NCI-H82 (cell line): ENCODE results near the gene SLC12A1.
A peak's percentile ranks its signal among the peaks of the same experiment; 100 is the strongest.

ENCODE experiments used
- DNase-seq: peaks from one replicate; lab custom pipeline; 2025; lab: John Stamatoyannopoulos, UW

The SLC12A1 gene

DNA sequence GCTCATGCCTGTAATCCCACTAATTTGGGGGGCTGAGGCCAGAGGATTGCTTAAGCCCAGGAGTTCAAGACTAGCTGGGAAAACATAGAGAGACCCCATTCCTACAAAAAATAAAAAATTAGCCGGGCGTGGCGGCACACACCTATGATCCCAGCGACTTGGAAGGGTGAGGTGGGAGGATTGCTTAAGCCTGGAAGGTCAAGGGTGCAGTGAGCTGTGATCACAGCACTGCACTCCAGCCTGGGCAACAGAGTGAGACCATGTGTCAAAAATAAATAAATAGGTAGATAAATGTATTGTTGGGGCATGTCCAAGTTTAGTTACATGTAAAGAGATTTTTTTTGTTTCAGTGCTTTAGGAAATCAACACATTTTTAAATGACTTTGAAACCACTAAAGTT, 36.4 kb downstream of the SLC12A1 start:
- DNase-seq, result no peak

DNA sequence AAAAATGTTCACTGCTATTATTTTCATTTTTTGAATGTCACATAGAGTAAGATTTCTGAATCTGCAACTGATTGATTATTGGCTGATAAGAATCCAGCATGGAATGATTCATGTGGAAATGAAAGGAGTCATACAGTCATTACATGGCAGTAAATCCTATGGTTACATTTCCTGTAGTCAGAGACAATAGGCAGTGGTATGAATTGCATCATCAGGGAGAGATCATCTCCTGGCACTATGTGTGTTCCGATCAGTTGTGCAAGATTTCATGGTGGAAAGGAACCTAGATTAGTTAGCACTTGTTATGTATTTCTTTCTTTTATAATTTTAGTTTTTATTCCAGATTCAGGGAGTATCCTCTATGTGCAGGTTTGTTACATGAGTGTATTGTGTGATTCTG, 38.8 kb downstream of the SLC12A1 start:
- DNase-seq, result no peak

DNA sequence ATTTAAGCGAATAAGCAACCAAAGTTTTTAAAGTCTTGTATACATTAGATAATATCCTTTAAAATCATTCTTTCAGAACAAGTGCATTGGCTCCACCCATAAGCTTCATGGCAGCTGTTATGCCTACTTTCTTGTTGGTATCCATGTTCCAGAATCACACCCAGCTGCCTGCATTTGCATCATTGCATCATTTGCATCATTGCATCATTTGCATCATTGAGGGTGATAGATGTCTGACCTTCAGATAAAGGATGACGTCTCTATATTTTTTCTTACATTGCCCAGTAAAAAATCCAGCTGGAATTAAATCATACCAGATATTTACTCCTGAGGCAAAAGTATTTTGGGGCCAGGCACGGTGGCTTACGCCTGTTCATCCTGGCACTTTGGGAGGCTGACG, 42.3 kb downstream of the SLC12A1 start:
- DNase-seq, result no peak

DNA sequence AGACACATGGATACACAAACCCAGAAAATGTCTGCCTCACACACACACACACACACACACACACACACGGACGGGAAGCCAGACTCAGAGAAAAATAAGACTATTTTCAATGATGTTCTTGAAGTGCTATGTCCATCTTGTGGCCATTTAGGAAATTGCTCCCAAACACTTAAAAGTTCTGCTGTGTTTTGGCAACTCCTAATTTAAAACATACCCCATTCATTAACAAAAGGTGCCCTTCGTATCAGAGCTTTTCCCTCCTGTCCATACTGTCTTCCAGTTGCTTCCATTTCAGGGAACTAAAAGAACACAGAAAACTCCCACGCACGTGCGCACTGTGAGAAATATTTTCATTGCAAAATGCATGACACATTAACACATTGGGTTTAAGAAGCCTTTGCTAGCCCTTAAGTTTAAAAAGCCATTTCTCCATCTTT, 44.6 kb downstream of the SLC12A1 start:
- DNase-seq, result peak; percentile 85

DNA sequence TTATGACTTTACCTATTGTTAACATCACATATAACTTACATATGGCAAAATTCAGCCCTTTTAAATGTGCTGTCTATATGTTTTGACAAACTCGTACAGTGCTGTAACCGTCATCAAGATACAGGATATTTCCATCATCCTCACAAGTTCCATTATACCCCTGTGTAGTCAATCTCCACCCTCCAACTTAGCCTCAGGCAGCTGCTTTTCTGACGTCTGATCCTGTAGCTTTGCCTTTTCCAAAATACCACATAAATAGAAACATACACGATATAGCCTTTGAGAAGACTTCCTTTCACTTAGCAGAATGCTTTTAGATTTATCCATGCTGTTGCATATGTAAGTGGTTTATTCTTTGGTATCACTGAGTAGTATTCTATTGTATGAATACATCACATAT, 47.1 kb downstream of the SLC12A1 start:
- DNase-seq, result no peak

DNA sequence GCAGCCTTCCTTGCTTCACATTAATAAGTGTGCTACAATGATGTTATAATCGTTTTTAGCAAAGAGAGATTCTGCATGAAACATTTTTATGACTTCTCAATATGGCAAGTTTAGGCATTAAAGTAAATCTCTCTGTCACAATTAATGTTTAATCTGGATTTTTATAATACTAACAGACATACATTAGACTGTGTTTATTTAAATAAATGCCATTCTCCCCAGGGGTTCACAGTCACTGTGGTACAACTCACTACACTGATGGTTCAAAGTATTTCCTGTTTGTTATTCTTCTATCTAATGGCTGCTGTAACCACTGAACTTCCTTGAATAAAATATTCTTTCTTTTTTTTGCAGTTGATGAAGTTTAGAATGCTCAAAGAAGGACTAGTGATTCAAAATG, 59.0 kb downstream of the SLC12A1 start:
- no peak for DNase-seq

DNA sequence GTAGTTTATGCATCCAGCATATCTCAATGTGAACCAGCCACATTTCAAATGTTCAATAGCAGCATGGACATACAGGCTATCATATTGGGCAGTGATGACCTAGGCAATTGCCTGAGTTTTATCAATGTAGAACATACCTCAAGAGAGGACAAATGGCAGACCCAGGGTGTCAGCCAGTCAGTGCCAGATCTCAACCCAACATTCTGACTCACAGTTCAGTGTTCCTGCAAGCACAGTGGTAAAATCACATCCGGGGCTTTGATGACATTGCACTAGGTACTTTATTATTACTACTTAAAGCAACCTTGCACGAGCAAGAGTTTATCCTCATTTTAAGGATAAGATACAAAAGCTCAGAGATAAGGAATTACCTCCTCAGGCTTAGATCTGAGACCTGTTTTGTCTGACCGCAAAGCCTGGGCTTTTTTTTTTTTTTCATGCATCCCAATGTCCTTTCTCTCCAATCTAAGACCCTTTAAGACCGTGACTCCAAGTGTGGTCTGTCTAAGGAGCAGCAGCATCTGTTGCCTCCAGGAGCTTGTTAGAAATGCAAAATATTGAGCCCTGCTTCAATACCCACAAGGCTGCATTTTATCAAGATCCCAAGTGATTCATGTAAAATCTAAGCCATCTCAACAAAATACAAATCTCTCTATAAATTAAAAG, 60.1 kb downstream of the SLC12A1 start:
- peak; percentile 65 for DNase-seq

DNA sequence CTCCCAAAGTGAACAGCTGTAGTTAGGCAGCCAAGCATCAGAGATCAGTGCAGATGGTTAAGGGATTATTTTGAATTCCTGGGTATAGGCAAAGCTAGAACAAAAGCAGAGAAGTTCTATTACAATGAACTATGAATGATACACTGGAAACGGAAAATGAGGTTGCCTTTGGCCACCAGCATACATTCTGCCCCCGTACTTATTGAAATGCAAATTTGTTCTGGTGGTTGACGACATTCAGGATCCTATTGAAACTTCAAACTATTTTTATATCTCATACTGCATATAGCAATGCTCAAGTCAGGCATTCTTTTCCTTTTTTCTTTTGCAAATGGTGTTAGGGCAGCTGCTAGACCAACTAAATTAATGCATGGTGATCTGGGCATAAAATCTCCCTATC, 61.7 kb downstream of the SLC12A1 start:
- peak; percentile 89 for DNase-seq

DNA sequence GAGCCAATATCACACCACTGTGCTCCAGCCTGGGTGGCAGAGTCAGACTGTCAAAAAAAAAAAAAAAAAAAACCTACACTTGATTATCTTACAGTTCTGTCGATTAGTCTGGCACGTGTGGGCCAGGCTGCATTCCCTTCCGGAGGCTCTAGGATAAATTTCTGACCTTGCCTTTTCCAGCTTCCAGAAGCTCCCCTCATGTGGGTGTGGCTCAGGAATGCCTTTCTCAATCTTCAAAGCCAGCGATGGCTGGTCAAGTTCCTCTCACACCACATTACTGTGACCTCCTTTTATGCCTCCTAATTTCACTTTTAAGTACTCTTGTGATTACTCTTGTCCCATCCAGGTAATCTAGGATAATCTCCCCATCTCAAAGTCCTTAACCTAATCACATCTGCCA, 66.9 kb downstream of the SLC12A1 start:
- DNase-seq, result peak; percentile 83

DNA sequence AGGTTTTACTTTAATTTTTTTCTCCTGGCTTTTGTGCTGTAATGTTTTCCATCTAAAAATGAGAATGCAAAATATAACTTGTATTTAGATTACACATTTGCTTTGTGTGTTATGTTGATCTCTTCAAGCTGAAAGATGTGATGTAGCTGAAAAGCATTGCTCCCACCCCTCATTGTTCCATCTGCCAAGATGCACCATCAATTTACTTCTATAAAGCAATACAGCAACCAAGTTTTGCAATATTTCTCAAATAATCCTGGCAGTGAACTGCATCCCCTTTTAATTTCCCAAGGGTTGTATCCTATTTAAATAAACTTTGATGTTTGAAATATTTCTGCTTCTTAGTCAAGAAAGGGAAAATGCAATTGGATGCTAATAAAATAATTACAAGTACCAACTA, 72.6 kb downstream of the SLC12A1 start:
- no peak for DNase-seq

DNA sequence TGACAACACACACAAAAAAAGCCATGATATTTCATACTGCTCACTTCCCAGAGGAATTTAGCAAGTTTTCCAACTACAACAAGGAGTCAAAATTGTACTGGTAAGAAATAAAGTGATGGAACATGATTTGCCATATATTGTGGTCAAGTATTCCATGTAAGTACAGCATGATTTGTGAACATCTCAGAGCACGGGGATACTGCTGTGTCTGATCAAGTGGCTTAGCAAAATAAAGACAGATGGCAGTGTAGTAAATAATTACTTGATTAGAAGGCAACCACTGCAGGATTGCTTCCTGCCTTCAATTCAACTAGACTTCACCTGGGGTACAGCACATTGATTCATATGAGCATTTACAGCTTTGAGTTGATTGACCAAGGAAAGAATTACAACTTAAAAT, 73.5 kb downstream of the SLC12A1 start:
- DNase-seq, result peak; percentile 92

DNA sequence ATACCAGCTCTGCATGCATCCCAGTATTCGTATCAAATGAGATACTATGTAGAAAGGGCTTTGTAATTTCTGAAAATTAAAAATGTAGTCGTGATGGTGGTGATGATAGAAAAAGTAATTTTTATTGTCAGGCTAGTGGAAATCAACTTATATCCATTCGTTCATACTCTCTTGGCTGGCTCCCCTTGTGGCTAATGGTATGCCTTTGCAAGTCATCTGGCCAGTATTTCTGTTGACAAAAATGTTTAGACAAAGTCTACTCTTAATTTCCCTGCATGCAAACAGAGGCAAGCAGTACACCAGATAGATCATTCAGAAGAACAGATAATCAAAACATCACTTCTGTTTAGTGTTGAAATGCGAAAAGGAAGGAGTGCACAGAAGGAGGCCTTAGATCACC, 75.6 kb downstream of the SLC12A1 start:
- no peak for DNase-seq

DNA sequence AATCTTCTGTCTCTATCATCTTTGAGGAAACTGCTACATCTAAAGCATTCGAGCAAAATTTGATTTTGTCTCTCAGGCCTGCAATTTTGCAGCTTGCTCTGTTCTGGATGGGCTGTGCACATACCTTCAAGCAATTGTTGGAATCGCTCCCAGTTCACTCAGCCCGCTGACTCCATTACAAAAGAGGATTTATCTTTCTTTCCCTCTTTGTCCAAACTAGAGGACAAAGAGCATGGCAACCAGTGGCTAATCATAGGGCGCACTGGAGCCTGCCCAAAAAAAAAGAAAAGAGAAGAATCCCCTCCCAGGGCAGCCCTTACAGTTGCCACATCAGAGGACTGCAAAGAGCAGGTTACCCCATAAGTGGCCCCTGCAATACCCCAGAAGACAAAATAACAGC, 76.1 kb downstream of the SLC12A1 start:
- DNase-seq, result no peak

DNA sequence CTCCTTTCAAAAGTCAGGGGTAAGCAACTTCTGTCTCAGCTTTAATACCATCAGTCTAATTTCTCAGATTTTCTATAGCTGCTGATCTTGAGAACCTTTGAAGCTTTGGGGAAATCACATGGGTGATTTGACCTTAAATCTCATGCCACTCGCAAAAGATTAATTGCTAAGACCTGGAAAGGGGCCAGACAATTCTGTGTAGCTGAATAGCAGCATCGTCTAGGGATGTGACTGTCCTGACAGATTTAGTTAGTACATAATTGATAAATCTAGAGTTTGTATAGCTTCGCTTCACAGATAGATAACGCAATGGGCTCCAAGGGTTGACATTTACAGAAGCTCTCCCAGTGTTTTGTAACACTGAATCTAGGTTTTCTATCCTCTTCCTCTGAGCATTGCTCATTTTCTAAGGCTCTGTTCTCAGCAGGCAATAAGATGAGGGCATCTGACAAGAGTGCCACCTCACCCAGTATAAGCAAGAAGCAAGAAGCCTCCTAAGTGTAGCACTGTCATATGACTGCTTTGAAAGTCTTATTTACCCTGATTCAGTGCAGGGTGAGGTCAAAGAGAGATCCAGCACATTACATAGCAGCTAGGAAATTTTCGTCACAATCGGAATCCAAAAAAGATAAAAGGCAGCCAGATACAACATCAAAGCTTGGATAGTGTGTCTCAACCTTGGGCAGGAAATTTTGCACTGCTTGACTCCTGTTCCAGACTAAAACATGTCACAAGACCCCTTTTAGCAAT, 77.5 kb downstream of the SLC12A1 start:
- peak; percentile 93 for DNase-seq

DNA sequence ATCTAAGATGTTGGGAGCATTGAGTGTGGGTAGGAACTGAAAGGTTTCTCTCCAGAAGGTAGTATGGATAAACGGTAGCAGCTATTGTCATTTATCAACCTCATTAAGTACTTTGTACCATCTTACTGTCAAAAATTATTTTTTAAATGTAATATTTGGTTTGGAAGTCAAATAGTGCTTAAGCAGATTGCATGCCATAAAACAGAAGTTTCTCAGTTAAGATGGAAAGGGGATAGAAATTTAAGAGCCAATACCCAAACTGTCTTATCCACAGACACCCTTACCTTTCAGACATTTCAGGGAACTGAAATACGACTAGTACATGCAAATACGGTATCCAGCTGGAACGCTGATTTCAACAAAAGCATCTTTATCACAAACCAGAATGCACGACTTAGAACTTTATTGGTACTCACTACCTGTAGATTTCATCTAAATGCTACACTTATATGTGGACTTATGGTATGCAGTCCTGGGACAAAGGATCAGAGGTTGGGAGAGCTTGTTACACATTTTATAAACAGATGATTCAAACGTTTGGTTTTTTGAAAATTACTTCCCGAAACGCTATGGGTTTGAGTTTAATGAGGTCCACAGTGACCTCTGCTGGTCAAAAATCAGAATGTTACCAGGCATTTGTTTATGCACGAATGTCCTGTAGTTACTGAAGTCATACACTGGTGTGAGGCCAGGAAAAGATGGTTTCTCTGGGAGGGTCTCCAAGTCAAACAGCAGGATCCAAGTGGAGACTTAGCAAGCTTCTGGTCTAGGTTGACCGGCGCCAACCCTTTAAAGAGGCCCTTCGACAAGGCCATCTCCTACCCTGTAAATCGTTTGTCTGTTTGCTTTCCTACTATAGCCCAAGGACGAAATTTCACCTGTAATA, 79.5 kb downstream of the SLC12A1 start:
- peak; percentile 89 for DNase-seq

DNA sequence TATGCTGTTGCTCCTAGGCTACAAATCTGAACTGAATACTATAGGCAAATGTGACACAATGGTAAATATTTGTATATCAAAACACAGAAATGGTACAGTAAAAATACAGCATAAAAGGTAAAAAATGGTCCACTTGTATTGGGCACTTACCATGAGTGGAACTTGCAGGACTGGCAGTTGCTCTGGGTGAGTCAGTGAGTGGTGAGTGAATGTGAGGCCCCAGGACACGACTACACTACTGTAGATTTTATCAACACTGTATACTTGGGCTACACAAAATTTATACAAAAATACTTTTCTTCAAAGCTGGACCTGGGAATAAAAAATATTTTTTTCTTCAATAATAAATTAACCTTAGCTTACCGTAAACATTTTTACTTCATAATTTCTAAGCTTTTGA, 83.5 kb downstream of the SLC12A1 start:
- no peak for DNase-seq

DNA sequence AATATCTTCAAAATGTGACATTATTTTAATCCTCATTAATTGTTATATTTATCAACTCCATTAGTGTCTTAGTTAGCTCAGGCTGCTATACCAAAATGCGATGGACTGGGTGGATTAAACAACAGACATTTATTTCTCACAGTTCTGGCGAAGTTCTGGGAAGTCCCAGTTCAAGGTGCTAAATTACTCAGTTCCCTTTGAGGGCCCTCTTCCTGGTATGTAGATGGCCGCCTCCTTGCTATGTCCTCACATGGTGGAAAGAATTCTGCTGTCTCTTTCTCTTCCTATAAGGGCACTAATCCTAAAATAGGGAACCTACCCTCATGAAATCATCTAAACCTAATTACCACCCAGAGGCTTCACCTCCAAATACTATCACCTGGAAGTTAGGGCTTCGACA, 86.4 kb downstream of the SLC12A1 start:
- DNase-seq, result no peak

DNA sequence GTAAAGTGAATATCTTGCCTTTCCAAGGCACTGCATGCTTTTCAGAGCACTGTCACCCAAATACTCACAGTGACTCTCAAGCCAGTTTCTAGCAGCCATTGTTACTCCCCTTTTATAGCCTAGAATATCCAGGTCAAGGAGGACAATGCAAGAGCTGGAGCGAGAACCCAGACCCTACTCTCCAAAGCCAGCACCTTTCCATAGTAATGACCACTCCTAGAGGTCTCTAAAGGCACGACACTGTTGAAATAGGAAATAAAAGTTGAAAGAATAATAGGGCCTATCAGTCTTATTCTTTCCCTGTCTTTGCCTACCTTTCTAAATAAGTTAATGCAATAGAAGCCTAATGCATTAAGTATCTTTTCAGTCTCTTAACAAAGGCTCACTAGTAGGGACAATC, 91.6 kb downstream of the SLC12A1 start:
- DNase-seq, result no peak

DNA sequence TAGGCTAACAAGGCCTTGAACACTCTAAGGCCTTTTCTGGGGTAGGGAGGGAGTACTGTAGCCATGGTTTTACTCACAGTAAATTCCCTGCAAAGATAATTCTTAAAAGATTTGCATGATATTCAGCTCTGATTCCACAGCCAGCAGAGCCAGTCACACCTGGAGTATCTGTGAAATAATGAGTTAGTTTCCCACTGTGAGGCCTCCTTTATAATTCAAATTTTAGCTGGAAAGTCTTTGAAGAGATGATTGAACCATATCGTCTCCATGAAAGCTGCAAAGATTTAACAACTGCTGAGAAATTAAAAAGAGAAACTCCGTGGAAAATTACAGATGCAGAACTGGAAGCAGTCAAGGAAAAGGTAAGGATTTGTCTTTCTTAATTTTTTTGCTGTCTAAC, 92.8 kb downstream of the SLC12A1 start:
- no peak for DNase-seq

DNA sequence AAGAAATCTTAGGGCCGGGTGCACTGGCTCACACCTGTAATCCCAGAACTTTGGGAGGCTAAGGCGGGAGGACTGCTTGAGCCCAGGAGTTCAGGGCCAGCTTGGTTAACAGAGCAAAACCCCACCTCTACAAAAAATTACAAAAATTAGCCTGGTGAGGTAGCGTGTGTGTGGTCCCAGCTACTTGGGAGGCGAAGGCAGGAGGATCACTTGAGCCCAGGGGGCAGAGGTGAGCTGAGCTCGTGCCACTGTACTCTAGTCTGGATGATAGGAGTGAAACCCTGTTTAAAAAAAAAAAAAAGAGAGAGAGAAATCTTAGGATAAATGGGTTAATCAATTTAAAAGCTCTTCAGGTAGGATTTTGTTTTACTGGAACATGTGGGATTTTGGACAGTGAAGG, 93.9 kb downstream of the SLC12A1 start:
- DNase-seq, result no peak

DNA sequence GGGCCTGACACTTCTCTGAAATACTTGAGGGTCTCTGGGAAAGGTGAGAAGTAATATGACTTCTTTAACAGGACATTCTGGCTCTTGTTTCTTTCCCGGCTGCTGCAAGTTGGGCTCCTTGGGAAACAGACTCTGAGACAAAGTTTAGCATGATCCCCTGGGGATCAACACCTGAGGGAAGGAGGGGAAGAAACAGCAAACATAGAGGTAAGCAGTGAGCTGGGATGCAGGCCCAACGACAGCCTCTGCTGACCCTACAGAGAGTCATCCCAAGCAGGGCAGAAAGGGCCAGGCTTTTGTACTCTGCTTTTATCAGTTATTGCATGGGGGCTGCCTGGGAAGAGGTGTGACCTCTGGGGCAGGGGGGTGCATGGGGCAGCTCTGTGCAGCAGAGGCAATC, 98.3 kb downstream of the SLC12A1 start:
- DNase-seq, result no peak

DNA sequence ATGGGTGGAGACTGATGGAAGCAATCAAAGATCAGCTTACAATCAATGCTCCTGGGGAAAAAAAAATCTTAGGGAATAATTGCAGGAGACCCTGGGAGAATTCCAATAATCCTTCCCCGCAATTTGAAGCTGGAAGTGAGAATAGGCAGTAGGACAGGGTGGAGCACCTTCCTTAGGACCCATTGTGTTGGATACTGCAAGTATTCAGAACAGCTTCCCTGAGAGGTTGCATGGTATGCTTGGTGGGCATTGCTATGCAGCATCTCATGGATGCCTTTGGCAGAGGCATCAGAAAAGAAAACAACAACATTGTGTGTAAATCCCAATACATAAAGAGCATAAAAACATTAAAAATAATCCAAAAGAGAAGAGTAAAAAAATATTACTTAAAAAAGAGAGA, 100.5 kb downstream of the SLC12A1 start:
- no peak for DNase-seq

DNA sequence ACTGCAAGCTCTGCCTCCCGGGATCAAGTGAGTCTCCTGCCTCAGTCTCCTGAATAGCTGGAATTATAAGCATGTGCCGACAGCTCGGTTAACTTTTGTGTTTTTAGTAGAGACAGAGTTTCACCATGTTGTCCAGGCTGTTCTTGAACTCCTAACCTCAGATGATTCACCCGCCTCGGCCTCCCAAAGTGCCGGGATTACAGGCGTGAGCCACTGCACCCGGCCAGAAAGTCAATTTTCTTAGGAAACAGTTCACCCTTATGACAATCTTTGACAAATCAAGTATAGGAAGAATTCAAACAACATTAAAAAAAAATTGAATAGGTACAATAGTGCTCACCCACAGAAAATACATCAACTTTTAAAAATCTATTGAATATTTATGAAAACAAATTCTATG, 101.5 kb downstream of the SLC12A1 start:
- DNase-seq, result no peak
